RWPE1 (cell line): ENCODE measurements around the gene STARD3.

Source experiments
- CTCF ChIA-PET: fragments of 350-600 bp; sonication (Branson Sonifier 250); formaldehyde crosslinking; extraction: SDS; loops from one replicate; lab custom pipeline; 2021; lab: Yijun Ruan, JAX
- POLR2A ChIA-PET: fragments of 400-600 bp; formaldehyde crosslinking; extraction: SDS; loops from one replicate; lab custom pipeline; 2020; ENCODE audit warnings: antibody characterized with exemption; ENCODE audit not compliant: low non-redundant PET; lab: Yijun Ruan, JAX
- DNase-seq: peaks from one replicate; pipeline ENCODE4 v3.0.0; 2012; ENCODE audit warnings: low spot score
- H3K27ac ChIP-seq: fragments of 450-650 bp; 2 replicates; pipeline ENCODE4 v1.5.1; 2017
- TF ChIP-seq, protein P1 (sequence below): fragments of 450-650 bp; conservative IDR thresholded peaks from 2 replicates; pipeline ENCODE4 v1.5.1; 2017; ENCODE audit warnings: low read depth, mild to moderate bottlenecking

The STARD3 gene

DNA sequence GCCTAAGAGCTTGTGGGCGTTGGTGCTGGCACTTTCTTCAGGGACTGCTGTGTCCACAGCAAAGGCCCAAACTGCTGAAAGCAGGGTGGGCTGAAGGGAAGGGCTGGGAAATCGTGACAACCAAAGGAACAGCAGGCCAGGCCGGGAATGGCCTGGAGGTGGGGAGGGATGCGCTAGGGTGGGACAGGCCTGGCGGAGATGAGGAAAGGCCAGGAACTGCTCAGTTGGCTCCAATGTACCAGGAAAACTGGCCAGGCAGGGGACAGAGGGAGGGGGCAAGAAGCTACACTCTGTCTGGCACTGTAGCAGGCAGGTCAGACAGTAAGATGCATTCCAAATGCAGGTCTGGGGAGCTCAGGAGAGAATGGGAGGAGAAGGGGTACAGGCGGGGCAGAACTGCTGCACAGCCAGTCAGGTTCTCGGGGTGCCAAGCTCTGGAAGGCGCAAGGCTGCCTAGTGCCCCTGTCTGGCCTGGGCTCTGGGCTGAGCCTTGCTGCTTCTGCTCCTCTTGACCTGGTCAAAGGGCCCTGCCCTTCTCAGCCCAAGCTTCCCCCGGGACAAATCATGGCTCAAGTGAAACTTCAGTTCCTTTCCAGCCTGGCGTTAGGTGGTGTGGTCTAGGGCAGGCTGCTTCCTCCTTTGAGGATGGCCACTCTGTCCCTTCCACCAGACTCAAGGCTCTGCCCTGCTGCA, 38.6 kb downstream of the STARD3 start:
- DNase-seq: no peak
- CTCF ChIA-PET: interaction anchor here (0.6 to 1.8 kb wide), 5 partner anchors 10 to 54 kb away, joined by 3 to 6 read pairs (median 3); partner anchors contain the start of gene TCAP
- POLR2A ChIA-PET: no interaction called here
- TF ChIP-seq, protein P1, sequence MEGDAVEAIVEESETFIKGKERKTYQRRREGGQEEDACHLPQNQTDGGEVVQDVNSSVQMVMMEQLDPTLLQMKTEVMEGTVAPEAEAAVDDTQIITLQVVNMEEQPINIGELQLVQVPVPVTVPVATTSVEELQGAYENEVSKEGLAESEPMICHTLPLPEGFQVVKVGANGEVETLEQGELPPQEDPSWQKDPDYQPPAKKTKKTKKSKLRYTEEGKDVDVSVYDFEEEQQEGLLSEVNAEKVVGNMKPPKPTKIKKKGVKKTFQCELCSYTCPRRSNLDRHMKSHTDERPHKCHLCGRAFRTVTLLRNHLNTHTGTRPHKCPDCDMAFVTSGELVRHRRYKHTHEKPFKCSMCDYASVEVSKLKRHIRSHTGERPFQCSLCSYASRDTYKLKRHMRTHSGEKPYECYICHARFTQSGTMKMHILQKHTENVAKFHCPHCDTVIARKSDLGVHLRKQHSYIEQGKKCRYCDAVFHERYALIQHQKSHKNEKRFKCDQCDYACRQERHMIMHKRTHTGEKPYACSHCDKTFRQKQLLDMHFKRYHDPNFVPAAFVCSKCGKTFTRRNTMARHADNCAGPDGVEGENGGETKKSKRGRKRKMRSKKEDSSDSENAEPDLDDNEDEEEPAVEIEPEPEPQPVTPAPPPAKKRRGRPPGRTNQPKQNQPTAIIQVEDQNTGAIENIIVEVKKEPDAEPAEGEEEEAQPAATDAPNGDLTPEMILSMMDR: no peak
- peak overlapping the region; percentile 17 for H3K27ac ChIP-seq

DNA sequence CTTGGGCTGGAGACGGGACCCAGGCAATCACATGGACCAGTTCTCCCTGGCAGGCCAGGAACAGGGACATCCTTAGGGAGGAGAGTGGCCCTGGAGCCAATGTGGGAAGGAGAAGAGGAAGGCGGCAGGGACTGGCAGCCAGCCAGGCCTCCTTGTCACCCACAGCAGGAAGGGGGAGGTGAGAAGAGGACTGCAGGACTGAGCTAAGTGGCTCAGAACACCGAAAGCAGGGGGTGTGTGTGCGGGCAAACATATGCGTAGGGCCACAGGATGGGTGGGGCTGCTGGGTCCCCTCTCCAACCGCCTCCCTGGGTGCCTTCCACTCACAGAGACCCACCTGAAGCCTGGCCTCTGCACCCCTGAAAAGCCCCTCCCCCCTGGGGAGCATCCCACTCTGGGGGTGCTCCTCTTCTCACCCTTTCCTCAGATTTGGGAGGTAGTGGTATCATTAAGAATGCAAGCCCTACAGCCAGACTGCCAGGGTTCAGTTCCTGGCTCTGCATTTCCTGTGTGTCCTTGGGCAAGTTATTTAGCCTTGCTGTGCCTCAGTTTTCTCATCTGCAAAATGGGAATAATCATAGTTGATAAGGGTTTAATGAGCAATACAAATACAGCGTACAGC, 39.4 kb downstream of the STARD3 start:
- POLR2A ChIA-PET: no interaction called here
- CTCF ChIA-PET: interaction anchor here (0.6 to 1.8 kb wide), 4 partner anchors 10 to 54 kb away, joined by 3 to 5 read pairs (median 3); partner anchors contain the start of gene TCAP
- peak overlapping the region; percentile 17 for H3K27ac ChIP-seq
- TF ChIP-seq, protein P1: no peak
- DNase-seq: no peak

DNA sequence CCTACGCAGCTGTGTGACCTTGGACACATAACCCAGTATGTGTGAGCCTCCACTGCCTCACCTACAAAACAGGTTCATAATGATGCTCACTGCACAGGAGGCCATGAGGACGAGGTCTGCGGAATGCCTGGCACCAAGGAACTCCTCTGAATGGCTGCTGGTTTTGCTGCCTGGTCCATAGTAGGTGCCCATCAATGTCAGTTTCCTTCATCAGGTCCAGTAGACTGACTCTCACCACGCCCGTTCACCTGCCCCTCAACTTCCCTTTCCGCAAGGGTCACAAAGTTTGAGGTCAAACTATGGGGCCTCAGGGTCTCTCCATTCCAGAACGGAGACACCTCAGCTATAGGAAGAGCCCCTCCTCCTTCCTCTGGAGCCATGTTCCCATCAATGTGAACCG, 40.1 kb downstream of the STARD3 start:
- TF ChIP-seq, protein P1: no peak
- ChIA-PET CTCF (no interaction called here), POLR2A (no interaction called here)
- no peak for DNase-seq
- 0 out of 2 replicates have a peak overlapping the region, but pooled peaks have one; percentile 19 for H3K27ac ChIP-seq

DNA sequence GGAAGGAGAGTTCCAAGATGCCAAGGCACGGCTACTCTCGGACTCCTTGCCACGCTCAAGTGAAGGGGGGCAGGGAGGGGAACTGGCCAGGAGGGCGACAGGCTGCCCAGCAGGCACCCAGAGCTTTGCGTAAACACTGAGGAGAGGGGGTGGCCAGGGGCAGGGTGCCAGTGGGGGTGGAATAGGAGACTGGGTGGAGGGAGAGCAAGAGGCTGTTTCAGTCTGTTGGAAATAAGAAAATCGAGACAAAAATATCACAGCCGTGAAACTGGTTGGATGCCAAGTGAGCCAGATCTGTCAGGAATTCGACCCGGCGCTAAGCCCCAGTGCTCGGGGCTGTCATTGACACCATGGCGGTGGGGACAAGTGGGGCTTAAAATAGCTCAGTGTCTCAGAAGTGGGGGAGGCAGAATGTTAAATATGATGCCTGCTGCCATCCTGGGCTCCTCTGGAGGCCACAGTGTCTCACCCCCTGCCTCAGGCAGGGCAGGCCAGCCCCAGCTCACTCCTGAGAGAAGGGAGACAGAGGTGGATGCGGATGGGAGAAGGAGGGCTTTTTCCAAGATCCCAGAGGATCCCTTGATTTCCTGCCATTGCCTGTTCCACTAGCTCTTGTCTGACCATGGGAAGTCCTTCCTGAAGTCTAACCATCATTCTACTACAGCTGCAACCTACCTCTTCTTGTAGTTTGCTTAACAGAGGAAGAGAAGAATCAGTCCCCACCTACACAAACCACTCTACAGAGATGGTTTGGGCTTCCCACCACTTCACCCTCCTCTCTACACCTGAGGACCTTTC, 40.8 kb downstream of the STARD3 start:
- ChIA-PET CTCF (interaction anchor here (0.7 to 1.1 kb wide), 2 partner anchors 11 to 16 kb away, joined by 3 read pairs; no protein-coding TSS in a partner anchor), POLR2A (no interaction called here)
- DNase-seq: no peak
- H3K27ac ChIP-seq: peak overlapping the region; percentile 19; the same call in 1 of the 2 replicates
- TF ChIP-seq, protein P1: no peak

DNA sequence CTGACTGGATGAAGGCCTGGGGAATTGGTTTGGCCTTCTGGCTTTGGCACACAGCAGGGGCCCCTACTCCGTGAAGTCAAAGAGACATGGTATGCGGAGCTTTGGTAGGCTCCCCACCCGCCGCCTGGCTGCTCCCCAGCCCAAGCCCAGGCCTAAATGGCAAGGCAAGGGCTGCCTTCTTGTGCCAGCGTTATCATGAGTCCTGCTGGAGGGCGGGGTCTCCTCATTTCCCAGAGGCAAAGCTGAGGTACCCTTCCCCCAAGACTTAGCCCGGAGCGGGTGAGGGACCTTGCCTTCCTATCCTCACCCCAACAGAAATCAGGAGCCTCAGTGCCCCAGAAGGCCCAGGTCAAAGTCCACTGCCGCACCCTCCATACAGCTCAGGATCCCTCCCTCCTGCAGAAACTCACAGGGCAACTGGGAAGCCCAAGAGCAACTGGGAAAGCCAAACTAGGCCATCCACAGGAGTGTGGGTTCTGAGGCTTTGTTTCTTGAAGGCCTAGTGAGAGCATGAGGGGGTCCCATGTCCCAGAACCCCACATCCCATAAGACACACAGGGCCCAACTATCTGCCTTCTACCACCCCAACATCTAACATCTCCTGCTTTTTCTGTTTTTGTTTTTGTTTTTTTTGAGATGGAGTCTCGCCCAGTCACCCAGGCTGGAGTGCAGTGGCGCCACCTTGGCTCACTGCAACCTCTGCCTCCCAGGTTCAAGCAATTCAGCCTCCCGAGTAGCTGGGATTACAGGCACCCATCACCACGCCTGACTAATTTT, 41.6 kb downstream of the STARD3 start:
- ChIA-PET CTCF (interaction anchor here (0.7 to 1.1 kb wide), 2 partner anchors 12 to 17 kb away, joined by 3 read pairs; no protein-coding TSS in a partner anchor), POLR2A (interaction anchor here (0.6 kb wide), 1 partner anchor 11 kb away, joined by 3 read pairs; no protein-coding TSS in a partner anchor)

More for the DNA sequence above, 41.6 kb downstream of the STARD3 start:
- TF ChIP-seq, protein P1: no peak
- H3K27ac ChIP-seq: no peak overlapping the region
- DNase-seq: no peak
